Stimulated activated CD4-positive, alpha-beta T cell treated with anti-CD3 and anti-CD28 coated beads, Interleukin-12 subunit alpha, Interleukin-12 subunit beta, amount 100 ng/mL, for 4 hours (primary cell): ENCODE data around the gene PDIA2.
"Not testable (repeated sequence)": the region's sequence is repeated elsewhere in the genome, so short reads cannot be mapped to it uniquely, and the experiment has no call there.

Experiments
- DNase-seq: peaks from one replicate; pipeline ENCODE4 v3.0.0-alpha.2; 2020

Gene PDIA2

DNA sequence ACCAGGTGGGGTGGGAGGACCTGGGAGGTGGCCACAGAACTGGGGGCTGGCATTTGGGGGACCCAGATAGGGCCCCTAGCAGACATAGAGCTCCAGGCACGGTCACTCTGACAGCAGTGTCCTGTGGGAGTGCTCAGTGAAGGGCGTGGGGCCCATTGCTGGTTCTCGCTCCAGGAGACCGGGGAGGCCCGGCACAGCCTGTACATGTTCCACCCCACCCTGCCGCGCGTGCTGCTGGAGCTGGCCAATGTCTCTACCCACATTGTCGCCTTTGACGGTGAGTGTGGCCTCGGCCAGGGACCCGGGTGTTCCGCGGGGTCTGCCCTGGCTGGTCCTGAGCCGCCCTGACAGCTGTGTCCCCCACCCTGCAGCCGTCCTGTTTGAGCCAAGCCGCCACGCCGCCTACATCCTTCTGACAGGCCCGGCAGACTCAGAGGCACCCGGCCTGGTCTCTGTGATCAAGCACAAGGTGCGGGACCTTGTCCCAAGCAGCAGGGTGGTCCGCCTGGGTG, 18.5 kb upstream of the PDIA2 start:
- DNase-seq = no peak

DNA sequence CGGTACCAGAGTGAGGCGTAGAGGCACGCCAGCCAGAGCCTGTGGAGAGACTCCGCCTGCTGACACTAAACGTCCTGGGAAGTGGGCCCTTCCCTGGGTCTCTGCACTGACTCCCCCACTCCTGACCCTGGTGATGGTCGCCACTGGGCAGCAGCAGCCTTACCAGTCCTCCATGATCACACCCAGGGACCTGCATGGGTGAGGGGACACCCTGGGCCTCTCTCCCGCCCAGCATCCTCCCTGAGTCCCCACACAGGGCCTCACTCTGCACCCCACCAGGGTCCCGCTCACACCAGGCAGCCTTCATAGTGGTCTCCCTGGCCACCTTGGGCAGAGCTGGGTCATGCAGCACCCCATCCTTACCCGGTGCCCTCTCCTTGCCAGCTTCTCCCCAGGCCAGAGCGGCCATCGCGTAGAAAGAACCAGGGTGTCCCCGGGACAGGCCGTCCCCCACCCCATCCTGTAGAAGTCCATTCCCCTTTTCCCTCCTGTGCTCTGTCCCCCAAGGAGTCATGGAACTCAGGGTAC, 17.9 kb upstream of the PDIA2 start:
- DNase-seq = no peak

- no peak for DNase-seq
These were observed 17.3 kb upstream of the PDIA2 start for GRCh38 chr16:265711-266110.

DNA sequence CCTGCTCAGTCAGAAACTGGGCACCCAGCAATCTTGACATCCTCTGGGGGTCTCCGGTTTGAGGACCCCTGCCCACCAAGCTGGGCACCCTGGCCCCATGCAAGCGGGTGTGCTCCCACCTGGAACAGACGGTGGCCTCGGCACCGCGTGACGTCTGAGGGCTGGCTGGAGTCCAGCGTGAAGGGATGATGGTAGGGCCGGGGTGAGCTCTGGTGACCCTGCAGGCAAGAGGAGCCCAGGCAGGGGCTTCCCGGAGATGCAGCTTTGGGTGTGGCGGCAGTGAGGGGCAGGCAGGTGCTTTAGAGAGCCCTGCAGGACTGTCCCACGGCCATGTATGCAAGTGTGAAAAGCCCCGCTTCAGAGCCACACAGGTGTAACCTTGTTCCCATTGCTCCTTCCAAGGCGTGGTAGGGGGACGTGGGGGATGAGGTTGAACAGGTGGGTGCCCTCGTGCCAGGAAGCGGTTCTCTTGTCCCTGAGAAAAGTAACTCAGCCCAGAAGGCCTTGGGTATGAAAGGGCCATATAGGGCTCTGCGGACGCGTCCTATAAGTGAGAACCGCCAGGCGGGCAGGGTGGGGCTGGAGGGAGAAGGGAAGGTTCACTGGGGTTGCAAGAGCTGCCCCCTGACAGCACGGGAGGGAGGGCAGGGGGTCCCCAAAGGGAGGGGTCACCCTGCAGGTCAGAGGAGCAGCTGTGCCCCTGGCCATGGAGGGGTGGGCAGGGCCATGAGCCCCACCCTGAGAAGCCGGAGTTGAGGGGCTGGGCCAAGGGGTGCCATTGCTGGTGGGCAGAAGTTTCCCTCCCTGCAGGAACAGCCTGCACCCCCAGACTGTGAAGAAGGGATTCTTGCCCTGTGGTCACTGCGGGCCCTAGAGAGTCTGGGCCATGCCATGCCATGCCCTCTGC, 16.5 kb upstream of the PDIA2 start:
- no peak for DNase-seq

DNA sequence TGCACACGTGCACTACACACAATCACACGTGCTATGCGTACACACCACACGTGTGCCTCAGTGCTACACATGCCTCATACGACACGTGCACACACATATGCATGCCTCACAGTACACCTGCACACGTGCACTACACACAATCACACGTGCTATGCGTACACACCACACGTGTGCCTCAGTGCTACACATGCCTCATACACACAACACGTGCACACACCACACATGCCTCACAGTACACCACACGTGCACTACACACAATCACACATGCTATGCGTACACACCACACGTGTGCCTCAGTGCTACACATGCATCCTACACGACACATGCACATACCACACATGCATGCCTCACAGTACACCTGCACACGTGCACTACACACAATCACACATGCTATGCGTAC, 15.4 kb upstream of the PDIA2 start:
- DNase-seq = not testable (repeated sequence)

DNA sequence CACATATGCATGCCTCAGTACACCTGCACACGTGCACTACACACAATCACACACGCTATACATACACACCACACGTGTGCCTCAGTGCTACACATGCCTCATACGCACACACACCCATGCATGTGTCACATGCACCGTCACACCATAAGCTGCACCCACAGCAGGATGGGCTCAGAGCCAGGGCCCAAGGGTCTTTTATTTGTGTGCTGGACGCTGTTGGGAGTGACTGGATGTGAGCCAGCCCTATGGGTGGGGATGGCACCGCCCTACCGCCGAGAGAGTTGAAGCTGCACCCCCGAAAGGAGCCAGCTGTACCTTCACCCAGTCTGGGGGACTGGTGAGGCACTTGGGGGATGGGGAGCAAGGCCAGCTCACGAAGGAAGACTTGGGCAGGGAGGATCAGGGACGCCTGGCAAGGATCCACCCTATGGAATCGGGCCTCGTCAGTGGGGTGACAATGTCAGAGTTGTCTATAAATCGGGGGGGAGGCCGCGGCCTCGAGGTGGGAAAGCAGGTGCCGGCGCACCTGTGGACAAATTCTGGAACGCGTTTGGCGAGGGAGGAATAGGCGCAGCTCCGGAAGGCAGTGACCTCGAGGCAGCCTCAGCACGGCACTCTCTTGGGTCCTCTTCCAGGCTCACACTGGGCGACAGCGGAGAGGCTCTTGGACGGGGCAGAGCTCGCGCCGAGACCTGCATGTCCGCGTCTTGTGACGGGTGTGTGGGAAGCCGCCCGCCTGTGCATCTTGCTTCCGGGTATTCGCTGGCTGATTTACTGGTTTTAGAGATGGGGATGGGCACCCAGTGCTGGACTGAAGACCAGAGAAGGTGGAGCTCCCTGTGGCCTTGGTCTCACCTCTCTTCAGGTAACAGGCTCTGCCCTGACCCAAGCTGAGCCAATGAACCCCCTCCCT, 14.6 kb upstream of the PDIA2 start:
- DNase-seq = no peak

- DNase-seq = no peak
These were observed 13.7 kb upstream of the PDIA2 start for GRCh38 chr16:269061-269796.

DNA sequence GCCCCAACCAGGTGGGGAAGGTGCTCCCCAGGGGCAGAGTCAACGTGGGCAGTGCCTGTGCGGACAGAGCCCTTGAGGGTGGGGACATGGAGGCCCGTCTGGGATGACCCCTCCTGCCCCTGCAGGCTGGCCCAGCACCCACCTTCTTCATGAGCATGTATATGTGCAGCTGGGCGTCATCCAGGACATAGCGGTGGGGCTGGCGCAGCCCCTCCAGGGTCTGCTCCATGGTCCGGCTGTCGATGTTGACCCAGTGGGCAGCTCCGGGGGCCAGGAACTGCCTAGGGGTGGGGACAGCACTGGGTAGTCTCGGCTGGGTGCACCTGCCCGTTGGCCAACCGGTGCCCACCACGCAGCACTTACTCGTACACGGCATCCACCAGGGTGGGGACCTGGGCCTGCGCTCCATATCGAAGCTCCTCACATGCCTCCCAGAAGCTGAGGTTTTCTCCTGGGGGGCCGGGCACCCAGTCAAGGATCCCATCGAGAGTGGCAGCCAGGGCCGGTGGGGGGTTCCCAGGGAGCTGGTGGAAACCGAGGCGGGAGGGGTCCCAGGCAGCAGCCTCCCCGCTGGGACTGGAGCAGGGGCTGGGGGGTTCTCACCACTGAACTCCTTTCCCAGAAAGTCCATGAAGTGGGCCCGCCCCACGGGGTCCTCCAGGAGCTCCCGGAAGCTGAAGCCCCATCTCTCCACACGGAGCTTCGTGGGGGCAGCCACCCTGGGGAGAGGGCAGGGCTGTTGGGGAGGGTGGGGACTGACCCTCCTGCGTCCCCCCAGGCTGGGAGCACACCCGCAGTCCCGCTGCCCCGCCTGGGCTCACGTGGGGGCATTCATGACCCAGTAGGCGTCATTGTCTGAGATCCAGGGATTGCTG, 12.3 kb upstream of the PDIA2 start:
- DNase-seq = no peak

- DNase-seq = no peak
These were observed 10.1 kb upstream of the PDIA2 start for GRCh38 chr16:272633-273546.

DNA sequence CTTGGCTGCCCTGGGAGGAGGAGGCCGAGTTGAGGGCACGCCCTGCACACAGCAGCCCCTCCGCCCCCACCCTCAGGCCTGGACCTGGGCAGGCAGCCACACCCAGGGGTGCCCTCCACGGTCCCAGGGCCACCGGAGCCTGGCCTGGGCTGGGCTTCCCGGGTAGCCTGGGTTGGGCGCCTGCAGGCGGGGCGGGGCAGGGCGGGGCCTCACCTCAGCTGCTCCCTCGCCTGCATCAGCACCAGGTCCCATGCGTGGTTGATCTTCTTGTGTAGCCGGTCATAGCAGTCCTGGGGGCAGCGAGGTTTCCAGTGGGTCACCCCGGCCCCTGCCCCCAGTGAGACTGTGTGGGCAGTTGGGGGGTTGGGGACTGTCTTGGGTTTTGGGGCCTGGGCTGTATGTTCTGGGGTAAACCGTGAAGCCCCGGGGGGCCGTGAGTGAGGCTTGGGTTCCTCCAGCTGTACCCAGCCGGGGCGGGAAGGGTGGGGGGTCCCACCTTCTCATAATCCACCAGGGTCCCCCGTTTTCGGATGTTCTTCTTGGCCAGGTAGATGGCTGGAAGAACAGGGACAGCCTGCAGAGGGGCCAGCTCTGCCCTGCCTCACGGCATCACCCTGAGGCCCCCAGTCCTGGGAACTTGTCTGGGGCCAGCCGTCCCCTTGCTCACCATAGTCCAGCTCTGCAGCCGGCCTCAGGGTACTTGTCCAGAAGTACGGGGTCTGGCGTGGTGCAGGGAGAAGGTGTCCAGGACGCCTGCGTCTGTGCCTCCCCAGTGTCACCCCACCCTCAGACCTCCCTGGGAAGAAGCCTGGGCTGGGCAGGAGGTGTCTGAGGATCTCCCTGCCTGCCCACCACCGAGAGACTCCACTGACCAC, 9.2 kb upstream of the PDIA2 start:
- no peak for DNase-seq

GRCh38 chr16:275041-275641, 7.8 kb upstream of the PDIA2 start:
- DNase-seq = no peak

DNA sequence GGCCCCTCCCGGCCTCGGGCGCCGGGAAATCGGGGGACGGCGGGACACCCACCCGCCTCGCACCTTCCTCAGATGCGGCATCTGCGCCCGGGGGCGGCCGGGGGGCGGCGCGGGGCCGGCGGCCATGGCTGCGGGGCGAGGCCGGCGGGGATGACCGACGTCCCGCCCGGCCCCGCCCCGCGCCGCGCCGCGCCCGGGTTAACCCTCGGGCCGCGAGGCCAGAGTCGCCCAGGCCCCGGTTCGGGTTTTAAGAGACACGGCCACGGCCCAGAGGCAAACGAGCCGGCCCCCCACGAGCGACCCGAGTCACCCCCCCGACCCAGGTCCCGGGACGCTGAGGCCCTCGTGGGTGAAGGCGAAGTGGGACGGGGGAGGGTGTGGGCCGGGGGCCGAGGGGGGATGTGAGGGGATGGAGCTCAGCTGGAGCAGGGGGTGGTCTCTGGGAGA, 7.2 kb upstream of the PDIA2 start, which contains the start of gene RGS11:
RGS11 (minus strand) TSS at position 159 of the 447 bp plus-strand sequence; CDS start at position 126, 33 bp downstream.
- no peak for DNase-seq

GRCh38 chr16:276426-277077, 6.4 kb upstream of the PDIA2 start:
- no peak for DNase-seq

DNA sequence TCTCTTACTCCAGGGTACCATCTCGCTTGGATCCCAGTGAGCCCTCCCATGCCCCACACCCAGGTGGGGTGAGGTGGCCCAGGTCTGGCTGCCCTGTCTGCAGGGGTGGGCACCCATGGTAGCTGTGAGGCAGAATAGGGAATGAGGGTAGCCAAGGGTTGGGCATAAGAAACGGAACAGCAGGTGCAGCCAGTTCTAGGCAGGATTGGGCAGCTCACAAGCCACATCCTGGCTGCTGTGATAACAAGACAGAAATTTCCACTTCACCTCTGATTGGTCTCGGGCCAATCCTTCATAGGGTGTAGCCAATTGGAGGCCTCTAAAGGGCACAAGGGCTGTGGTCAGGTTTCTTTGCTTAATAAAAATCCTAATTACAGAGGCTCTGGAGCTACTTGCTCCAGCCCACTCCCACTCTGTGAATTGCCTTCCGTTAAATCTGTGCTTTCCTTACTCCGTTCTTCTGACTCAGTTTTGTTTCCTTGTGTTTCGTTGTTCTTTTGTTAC, 4.0 kb upstream of the PDIA2 start:
- no peak for DNase-seq

DNA sequence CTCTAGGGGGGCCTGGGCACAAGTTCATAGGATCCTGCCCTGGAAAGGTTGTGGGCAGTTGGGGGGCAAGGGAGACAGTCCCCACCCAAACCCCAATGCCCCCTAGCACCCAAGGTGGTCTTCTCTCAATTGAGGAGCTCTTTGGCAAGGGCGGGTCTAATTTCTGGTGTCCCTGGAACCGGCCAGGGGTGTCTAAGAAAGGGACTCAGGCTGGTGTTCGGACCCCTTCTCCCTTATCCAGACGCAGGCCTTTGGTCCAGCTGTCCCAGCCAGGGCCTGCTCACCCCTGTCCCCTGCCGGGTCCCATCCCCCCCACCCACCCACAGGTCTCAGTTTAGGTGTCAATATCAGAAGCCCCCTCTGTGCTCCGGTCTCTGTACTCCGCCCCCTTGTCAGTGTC, 3.4 kb upstream of the PDIA2 start:
- no peak for DNase-seq

- DNase-seq = no peak
These were observed 2.9 kb upstream of the PDIA2 start for GRCh38 chr16:280005-280460.

GRCh38 chr16:280552-280951, 2.4 kb upstream of the PDIA2 start, which contains the start of gene ARHGDIG:
Gene ARHGDIG (plus strand): TSS chr16:280591. CDS start chr16:280681, 90 bp downstream.
- DNase-seq = no peak
